HG02943 (cell line): ENCODE measurements around the gene SMURF1.
"Not testable (repeated sequence)": the region's sequence is repeated elsewhere in the genome, so short reads cannot be mapped to it uniquely, and the experiment has no call there.

Experiments used
- ATAC-seq: cut with Tn5 transposase; IDR thresholded peaks from one replicate; pipeline ENCODE4 v1.9.1; 2021; ENCODE audit warnings: mild to moderate bottlenecking, low read depth, moderate library complexity; ENCODE audit not compliant: unreplicated experiment

Gene SMURF1

DNA sequence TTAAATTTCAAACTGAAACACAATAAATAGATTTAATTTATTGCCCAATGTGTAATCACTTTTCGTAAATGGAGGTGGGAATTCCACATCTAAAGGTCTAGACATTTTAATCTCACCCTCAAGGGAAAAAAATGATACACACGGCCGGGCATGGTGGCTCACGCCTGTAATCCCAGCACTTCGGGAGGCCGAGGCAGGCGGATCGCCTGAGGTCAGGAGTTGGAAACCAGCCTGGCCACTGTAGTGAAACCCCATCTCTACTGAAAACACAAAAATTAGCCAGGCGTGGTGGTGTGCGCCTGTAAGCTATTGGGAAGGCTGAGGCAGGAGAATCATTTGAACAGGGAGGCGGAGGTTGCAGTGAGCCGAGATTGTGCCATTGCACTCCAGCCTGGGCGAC is 42.4 kb downstream of the SMURF1 start:
- not testable (repeated sequence) for ATAC-seq

DNA sequence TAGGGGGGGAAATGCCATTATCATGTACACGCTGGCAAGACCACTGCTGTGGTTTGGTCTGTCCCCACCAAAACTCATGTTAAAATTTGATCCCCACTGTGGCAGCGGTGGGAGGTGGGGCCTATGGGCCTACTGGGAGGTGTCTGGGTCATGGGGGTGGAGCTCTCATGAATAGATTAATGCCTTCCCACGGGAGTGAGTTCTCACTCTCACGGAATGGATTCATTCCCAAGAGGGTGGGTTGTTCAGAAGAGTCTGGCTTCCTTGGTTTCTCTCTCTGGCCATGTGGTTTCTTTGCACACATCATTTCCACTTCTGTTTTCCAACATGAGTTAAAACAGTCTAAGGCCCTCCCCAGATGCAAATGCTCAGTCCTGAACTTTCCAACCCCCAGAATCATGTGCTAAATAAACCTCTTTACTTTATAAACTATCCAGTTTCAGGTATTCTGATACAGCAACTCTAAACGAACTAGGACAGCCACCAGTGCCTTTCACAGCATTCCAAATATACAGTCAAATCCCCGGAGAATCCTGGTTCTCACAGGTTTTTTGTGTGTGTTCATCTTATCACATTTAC is 44.3 kb downstream of the SMURF1 start:
- no peak for ATAC-seq

DNA sequence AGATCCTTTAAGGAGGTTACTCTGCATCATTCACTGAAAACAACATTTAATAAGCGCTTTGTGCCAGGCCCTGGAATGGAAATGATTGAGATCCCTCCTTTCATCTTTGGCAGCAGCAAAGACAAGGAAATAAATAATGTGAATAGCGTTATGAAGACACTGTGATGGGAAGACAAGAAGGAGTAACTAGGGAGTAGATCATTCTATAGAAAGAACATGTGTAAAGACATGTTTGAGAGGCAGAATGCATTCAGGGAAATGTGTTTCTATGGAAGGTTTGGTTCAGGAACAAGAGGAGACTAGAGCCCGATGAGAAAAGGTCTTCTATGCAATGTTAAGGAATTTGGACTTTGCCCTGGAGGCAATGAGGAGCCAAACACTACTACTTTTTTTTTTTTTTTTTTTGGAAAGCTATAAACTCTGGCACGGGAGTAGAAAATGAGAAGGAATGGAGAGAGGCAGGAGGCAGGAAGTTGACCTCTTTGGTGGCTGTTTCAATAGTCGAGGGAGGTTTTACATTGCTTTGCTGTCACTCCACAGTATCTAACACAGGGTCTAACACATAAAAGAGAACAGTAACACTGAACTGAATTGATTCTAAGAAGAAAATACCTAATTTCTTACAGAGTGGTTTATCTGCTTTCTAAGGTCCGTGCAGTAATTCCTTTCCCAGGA is 44.9 kb downstream of the SMURF1 start:
- ATAC-seq = no peak

DNA sequence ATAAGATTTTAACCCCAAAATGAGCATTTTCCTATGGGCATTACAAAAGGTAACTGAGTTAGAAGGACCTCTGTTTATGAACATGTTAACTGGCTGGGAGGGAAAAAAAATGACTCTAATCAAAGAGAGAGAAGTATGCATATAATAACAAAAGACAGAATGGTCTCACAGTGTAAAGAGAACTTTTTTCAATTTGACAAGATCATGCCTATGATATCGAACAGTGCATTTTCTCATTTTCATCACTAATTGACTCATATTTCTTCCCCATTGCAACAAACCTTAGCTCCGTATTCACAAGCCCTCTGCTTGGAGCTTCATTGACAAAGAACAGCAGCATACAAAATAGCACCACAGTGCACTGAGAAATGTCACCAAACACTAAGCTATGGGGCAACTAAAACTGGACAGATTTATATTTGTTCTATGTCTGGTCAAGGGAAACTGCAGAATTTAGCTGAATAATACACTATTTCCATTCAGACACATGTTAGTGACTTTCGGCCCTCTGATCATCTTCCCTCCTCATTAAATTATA is 45.6 kb downstream of the SMURF1 start:
- no peak for ATAC-seq

DNA sequence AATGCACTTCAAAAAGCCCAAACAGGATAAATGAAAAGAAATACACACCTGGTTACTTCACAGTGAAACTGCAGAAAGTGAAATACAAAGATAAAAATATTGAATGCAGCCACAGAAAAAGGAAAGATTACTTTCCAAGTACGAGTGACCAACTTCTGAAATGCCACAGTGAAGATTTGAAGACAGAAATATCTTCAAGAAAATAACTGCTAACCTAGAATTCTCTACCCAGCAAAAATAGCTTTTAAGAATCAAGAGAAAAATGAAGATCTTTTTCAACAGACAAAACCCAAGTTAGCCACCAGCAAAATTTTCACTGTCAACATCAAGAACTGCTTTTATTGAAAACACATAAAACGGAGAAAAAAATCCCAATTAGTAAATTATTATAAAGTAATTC is 46.2 kb downstream of the SMURF1 start:
- no peak for ATAC-seq

DNA sequence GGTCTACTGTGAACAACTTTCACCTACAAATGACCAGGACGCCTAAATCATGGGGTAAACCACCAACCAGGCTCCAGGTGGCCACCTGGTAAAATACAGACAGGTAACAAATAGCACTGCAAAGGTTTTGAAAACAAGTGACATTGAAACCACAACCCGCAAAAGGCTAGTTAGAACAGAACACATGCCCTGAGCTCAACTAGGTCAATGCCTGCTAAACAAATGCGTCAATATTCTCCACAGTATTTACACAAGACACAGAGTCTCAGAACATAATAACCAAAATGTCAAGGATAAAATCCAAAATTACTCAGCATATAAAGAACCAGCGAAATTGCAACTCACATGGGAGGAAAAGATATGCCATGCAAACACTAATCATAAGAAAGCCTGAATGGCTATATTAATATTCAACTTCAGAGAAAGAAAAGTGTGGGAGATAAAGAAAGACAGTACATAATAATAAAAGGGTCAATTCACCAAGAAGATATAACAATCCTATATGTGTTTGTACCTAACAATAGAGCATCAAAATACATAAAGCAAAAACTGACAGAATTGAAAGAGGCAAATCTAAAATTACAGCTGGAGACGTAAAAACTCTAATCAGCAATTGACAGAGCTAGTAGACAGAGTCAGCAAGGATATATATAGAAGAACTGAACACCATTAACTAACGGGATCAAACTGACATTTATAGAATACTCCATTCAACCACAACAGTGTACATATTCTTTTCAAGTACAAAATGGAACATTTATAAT is 47.6 kb downstream of the SMURF1 start:
- ATAC-seq = no peak

DNA sequence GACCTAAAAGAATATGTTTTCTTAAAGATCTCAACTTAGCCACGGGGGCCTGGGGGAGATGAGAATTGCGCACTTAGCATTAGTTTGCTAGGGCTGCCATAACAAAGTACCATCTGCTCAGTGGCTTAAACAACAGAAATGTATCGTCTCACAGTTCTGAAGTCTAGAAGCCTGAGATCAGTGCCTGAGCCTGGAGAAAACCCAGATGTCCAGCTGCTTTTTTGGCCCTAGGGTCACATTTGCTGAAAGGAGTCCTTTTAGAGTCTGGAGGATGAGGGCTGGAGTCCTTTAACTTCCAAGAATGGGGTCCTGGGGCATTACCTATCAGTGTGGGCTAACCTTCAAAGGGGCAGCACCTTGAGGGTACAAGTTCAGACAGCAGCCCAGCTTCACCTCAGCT is 48.2 kb downstream of the SMURF1 start:
- ATAC-seq = no peak

DNA sequence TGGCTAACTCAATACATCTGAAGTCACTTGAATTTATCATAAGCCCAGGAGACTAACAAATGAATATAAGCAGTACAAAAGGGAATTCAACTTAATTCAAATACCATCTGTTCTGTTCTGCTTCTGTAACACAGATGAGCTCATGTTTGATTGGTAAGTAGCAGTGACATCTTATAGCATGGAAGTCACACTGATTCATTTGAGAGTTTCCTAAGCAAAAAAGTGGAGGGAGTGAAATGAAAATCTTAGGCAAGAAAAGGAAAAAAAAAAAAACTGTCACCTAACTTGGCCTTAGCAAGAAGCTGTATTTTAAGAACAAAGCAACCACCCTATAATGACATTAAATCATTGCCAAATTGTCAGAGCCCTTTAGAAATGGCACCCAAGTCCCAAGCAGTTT is 49.5 kb downstream of the SMURF1 start:
- no peak for ATAC-seq

DNA sequence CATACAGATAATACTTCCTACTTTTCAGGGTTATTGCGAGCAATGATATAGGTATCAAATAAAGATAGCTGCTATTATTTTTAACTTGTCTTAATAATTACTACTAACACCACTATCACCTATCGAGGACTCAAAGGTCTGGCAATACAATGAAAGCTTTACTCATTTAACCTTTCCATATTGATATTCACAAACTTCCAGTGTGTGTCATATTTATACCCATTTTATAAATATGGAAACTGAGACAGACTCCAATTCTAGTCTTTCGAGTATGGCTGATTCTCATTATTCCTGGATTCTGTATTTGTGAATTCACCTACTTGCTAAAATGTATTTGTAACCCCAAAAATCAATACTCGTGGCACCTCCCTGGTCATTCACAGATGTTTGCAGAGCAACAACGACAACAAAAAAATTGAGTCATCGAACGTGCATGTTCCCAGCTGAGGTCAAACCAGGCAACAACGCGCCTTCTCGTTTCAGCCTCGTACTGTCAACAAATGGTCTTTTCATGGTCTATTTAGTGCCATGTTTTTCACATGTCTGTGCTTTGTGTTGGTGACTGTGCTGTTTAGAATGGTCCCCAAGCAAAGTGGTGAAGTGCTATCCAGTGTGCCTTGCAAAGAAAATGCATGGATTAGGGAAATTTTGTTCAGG is 51.7 kb downstream of the SMURF1 start:
- no peak for ATAC-seq

DNA sequence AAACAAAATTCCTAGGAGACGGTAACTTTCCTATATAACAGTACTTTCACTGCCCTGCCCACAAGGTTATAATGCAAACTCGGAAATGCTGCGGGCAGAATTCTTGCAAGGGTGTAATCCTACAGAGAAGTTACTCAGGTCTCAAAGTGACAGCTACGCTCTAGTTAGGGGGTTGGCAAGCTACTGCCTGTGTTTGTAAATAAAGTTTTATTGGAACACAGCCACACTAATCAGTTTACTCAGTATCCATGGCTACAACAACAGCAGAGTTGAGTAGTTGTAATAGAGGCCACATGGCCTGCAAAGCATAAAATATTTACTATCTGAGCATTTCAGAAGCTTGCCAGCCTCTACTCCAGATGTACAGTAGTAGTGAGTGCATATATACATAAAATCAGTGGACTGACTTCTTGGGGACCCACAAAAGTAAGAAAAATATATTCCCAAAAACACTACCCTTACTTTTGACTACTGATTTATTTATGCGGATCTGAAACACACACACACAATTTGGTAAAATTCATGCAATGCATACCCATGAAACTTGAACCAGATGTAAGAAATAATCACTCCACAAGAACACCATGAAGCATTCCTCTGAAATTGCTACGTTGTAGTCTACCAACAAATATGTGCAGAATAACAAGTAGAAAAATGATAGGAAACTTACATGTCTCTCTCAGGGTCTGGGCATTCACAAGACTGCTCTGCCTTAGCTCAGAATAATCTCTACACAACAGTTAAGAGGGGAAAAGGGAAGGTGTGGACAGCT is 53.0 kb downstream of the SMURF1 start:
- no peak for ATAC-seq

DNA sequence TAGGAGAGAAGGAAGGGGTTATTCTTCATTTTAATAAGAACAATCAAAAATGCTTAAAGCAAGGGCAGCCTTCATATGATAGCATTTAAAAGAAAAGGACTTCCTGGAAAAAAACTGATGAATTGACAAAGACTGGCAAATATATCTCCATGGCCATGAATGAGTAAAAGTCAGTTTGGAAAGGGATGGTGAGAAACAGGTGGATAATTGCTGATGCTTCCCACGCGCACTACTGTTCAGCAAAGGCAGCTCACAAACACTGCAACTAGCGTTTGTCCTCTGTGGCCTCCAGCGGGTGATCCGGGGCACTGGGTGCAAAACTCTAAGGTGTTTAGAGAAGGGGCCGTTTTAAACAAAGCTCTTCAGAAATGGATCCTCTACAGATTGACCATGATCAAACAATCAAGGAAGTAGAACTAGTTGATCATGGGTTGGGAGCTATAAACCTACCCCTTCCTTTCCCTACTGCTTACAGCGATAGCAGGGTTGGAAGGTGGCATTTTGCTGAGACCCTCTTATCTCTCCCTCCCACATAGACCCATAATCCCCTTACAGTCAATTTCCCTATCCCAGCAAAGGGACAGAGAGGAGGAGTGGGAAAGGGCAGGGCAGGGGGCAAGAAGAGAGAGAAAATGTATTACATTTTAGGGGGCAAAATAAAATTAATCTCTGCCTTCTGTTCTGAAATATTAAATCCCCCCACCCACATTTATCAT is 53.8 kb downstream of the SMURF1 start:
- no peak for ATAC-seq

DNA sequence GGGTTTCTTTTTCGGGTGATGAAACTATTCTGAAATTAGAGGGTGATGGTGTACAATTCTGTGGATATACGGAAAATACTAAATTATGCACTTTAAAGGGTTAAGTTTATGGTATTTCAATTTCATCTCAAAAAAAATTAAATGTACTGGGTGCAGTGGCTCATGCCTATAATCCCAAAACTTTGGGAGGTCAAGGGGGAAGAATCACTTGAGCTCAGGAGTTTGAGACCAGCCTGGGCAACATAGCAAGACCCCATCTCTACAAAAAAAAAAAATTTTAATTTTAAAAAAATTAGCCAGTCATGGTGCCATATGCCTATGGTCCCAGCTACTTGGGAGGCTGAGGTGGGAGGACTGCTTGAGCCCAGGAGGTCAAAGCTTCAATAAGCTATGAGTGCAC is 57.0 kb downstream of the SMURF1 start:
- ATAC-seq = no peak

DNA sequence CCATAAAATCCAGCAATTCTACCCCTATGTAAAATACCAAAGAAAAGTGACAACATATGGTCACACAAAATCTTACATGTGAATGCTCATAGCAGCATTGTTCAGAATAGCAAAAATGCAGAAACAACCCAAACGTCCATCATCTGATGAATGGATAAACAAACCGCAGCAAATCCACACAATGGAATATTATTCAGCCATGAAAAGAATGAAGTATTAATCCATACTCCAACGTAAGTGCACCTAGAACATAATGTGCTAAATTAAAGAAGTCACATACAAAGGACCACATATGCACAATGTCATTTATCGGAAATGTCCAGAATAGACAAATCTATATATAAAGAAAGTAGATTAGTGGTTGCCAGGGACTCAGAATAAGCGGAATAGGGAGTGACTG is 57.4 kb downstream of the SMURF1 start:
- no peak for ATAC-seq

DNA sequence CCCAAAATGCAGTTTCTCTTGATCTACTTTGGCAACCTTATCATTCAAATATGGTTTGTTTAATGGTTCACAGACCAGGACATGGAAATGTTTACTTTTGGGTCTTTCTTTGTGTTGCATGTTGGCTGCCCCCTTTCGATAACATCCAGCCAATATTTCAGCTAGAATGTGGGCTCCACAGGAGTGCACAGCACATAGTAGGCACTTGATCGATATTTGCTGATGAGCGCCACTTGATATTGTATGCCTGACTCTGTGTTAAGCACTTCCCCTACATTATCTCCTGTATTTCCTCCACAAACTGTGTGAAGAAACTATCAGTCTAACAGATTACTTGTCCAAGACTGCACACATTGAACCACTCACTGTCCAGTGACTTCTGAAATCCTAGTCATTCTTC is 60.2 kb downstream of the SMURF1 start:
- no peak for ATAC-seq

DNA sequence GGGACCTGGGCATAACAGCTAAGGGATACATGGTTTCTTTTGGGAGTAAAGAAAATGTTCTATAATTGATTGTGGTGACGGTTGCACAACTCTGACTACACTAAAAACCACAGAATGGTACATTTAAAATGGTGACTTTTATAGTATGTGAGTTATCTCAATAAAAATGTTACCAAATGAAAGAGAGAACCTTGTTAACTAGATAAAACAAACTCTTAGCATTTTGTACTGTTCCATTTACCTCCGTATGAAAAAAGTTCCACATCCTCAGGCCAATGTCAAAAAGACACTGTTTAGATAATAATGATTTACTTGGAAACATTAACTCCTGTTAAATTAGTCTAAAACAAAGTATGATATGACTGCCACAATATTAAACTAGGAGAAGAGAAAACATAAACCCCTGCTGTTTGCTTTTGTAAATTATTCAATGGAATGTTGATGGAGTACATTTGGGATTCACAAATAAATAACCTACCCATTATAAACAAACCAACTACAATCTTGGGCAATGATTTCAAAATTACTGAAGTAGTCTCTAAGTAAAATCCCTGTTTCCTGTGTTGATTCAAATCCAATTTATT is 60.7 kb downstream of the SMURF1 start:
- ATAC-seq = no peak

DNA sequence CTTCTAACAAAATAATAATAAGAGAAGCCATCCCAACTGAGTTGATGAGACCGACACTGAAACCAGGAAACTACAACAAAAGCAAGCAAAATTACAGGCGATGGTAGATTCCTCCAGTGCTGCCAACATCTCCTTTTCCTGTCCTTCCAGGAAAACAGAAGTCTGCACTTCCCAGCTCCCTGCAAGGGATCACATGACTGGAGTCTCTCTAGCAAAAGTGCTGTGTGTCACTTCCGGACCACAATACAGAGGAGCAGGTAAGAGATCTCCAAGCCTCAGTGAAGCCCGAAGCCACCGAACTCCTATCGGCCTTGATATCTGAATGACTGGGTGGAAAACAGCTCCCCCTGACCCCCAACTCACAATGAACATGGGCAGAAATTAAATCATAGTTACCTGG is 63.2 kb downstream of the SMURF1 start:
- ATAC-seq = no peak

DNA sequence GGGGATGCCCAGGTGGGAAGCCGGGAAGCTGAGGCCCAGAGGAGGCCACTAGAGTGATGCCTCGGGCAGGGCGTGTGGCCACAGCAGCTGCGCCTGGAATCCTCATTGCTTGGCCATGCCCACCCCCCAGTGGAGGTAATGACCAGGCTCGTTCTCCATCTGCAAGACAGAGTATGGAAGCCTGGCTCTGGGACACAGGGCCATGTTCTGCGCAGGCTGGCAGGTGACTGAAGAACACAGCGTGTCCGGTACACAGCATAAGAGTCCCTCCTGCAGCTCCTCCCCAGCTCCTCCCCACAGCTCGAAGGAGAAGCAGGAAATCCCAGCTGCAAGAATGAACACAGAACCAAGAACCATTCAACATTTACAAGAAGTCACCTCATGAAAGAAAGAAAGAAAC is 64.8 kb downstream of the SMURF1 start:
- no peak for ATAC-seq

DNA sequence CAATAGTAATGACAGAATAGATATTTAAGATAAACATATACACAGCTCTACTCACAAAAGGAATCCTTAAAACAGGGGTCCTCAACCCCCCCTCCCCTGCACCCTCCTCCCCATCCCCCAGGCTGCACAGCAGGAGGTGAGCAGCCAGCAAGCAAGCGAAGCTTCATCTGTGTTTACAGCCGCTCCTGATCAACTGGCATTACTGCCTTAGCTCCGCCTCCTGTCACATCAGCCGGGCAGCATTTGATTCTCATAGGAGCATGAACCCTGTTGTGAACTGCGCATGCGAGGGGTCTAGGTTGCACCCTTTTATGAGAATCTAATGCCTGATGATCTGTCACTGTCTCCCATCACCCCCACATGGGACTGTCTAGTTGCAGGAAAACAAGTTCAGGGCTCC is 65.5 kb downstream of the SMURF1 start:
- ATAC-seq = no peak

DNA sequence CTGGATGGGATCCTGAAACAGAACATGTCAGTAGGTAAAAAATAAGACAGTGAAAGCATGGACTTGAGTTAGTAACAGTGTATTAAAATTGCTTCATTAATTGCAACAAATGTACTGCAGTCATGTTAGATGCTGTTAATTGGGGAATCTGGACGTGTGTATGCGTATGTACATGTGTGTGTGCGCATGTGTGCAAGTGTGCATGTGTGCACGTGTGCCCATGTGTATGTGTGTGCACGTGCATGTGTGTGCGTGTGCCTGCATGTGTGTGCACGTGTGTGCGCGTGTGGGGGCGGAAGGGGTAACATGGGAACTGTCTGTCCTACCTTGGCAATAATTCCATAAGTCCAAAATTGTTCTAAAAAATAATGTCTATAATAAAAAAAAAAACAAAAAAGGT is 67.3 kb downstream of the SMURF1 start:
- ATAC-seq = no peak
